Mesenchymal stem cell (in vitro differentiated cells and primary cell): ENCODE data around the gene RPL21.

Source experiments
- DNase-seq: peaks from one replicate; pipeline ENCODE4 v3.0.0-alpha.2; 2013
- H2AFZ ChIP-seq: one replicate; pipeline ENCODE4 v1.6.1; 2013; ENCODE audit warnings: low read depth, mild to moderate bottlenecking, control low read depth, inconsistent platforms, low read length, moderate library complexity
- H2AK5ac ChIP-seq: 2 replicates; pipeline ENCODE4 v1.6.1; 2013; ENCODE audit warnings: low read length, moderate library complexity, mild to moderate bottlenecking, inconsistent platforms; ENCODE audit not compliant: severe bottlenecking
- H2BK120ac ChIP-seq: one replicate; pipeline ENCODE4 v1.6.1; 2013; ENCODE audit warnings: low read depth, mild to moderate bottlenecking, inconsistent platforms, low read length, moderate library complexity
- H2BK12ac ChIP-seq, 2 experiments: one replicate each; pipeline ENCODE4 v1.6.1; 2013; ENCODE audit warnings: inconsistent platforms in 2 of 2, low read length in 2 of 2, mild to moderate bottlenecking in 2 of 2, moderate library complexity in 2 of 2, control low read depth in 1 of 2
- H2BK15ac ChIP-seq: one replicate; pipeline ENCODE4 v1.6.1; 2013; ENCODE audit warnings: mild to moderate bottlenecking, low read depth, inconsistent platforms; ENCODE audit not compliant: poor library complexity, severe bottlenecking
- H2BK5ac ChIP-seq: 2 replicates; pipeline ENCODE4 v1.6.1; 2013; ENCODE audit warnings: low read depth, mild to moderate bottlenecking, low read length, control low read depth, inconsistent platforms; ENCODE audit not compliant: poor library complexity, severe bottlenecking
- H3K14ac ChIP-seq, 2 experiments: one replicate each; pipeline ENCODE4 v1.6.1; 2013; ENCODE audit warnings: inconsistent platforms in 2 of 2, low read length in 2 of 2, control low read depth in 1 of 2, mild to moderate bottlenecking in 1 of 2, moderate library complexity in 1 of 2
- H3K18ac ChIP-seq, 2 experiments: one replicate each; pipeline ENCODE4 v1.6.1; 2013; ENCODE audit warnings: inconsistent platforms in 2 of 2, low read length in 2 of 2, control low read depth in 1 of 2, low read depth in 1 of 2, mild to moderate bottlenecking in 1 of 2
- H3K23ac ChIP-seq, 2 experiments: one replicate each; pipeline ENCODE4 v1.6.1; 2013; ENCODE audit warnings: inconsistent platforms in 2 of 2, low read length in 2 of 2, mild to moderate bottlenecking in 2 of 2, moderate library complexity in 2 of 2, control low read depth in 1 of 2
- H3K27ac ChIP-seq: 2 replicates; pipeline ENCODE4 v1.5.1; 2013; ENCODE audit warnings: mild to moderate bottlenecking, moderate library complexity, low read length, control low read depth, inconsistent platforms; ENCODE audit not compliant: poor library complexity, severe bottlenecking
- H3K27me3 ChIP-seq, 2 experiments: 2 replicates each; pipeline versions ENCODE4 v1.6.1 to v1.7.0; 2013; ENCODE audit warnings: low read length in 2 of 2, mild to moderate bottlenecking in 2 of 2, moderate library complexity in 2 of 2, control low read depth in 1 of 2, inconsistent platforms in 1 of 2; ENCODE audit not compliant: control insufficient read depth in 1 of 2, insufficient read depth in 1 of 2
- H3K36me3 ChIP-seq, 2 experiments: 2 replicates each; pipeline versions ENCODE4 v1.6.1 to v1.7.0; 2013; ENCODE audit warnings: low read length in 2 of 2, control low read depth in 1 of 2, inconsistent platforms in 1 of 2, low read depth in 1 of 2, mild to moderate bottlenecking in 1 of 2; ENCODE audit not compliant: insufficient read depth in 2 of 2, control insufficient read depth in 1 of 2
- H3K4ac ChIP-seq, 2 experiments: one replicate each; pipeline ENCODE4 v1.6.1; 2013; ENCODE audit warnings: inconsistent platforms in 2 of 2, low read length in 2 of 2, mild to moderate bottlenecking in 2 of 2, moderate library complexity in 2 of 2, control low read depth in 1 of 2, low read depth in 1 of 2
- H3K4me1 ChIP-seq: 2 replicates; pipeline ENCODE4 v1.6.1; 2013; ENCODE audit warnings: low read depth, low read length, control low read depth; ENCODE audit not compliant: control insufficient read depth, insufficient read depth
- H3K4me2 ChIP-seq: 2 replicates; pipeline ENCODE4 v1.6.1; 2013; ENCODE audit warnings: low read length, mild to moderate bottlenecking, inconsistent platforms; ENCODE audit not compliant: poor library complexity, severe bottlenecking
- H3K4me3 ChIP-seq, 2 experiments: 2 replicates each; pipeline versions ENCODE4 v1.5.1 to v1.7.0; 2013; ENCODE audit warnings: low read length in 2 of 2, mild to moderate bottlenecking in 2 of 2, control low read depth in 1 of 2, low read depth in 1 of 2; ENCODE audit not compliant: insufficient read depth in 1 of 2
- H3K79me1 ChIP-seq: replicated peaks from 2 replicates; pipeline ENCODE4 v1.6.1; 2013; ENCODE audit warnings: mild to moderate bottlenecking, control low read depth, low read length, inconsistent platforms; ENCODE audit not compliant: poor library complexity, severe bottlenecking
- H3K9ac ChIP-seq: 2 replicates; pipeline ENCODE4 v1.7.0; 2013; ENCODE audit warnings: mild to moderate bottlenecking, low read length, moderate library complexity
- H3K9me3 ChIP-seq: 2 replicates; pipeline ENCODE4 v1.7.0; 2013; ENCODE audit warnings: mild to moderate bottlenecking, low read length; ENCODE audit not compliant: control insufficient read depth
- H4K8ac ChIP-seq: one replicate; pipeline ENCODE4 v1.6.1; 2013; ENCODE audit warnings: inconsistent platforms, mild to moderate bottlenecking, low read length, moderate library complexity
- H4K91ac ChIP-seq: one replicate; pipeline ENCODE4 v1.6.1; 2013; ENCODE audit warnings: mild to moderate bottlenecking, low read length, inconsistent platforms
- WGBS: methylation state at CpG from one replicate; pipeline ENCODE4 v1.1.7; 2013; ENCODE audit warnings: mixed read lengths; 5-methylcytosine and 5-hydroxymethylcytosine counted together

RPL21 gene

DNA sequence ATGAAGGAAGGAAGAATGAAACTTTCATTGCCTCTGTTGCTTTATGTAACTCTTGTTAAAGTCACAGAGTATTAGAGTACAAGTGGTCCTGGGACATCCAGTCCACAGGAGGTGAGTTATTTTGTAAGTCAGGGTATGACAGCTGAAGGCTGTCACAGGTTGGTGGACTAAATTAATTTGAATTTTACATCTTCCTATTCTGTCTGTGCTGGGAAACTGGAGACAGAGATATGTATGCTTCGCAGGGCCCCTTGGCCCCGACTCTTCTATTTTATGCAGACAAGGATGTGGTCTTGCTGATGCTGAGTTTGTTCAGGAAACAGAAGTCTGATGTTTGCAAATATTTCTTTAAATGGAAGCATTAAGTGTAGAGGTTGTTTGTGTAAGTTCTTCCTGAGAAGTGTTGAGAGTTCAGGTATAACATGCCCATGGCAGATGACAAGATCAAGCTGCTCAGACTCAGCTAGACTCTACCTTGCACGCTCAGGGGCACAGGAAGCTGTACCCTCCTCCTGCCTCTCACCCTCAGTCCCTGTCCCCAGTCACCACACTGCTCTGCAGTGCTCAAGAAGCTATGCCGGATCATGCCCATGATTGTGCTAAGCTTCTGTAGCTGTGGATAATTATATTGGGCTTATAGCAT, 42.6 kb downstream of the RPL21 start:
- H3K27me3 ChIP-seq = peaks cover 55 to 65% of the 10 kb centered on the region in 2 experiments
- no peak overlapping the region for H3K14ac ChIP-seq
- no peak overlapping the region for H3K4me3 ChIP-seq
- 93% methylated on average over 3 of the region's 4 CpGs for WGBS
- no peak overlapping the region for H3K4ac ChIP-seq
- no peaks in the 10 kb centered on the region for H3K36me3 ChIP-seq
- H3K79me1 ChIP-seq = no peaks in the 10 kb centered on the region
- no peak for DNase-seq
- H3K27ac ChIP-seq = no peak overlapping the region
- H2BK120ac ChIP-seq = no peak overlapping the region
- H4K91ac ChIP-seq = no peak overlapping the region
- no peak overlapping the region for H3K23ac ChIP-seq
- H3K18ac ChIP-seq = no peak overlapping the region
- no peak overlapping the region for H2AK5ac ChIP-seq
- no peak overlapping the region for H3K4me2 ChIP-seq
- H2BK5ac ChIP-seq = no peak overlapping the region
- no peak overlapping the region for H2BK15ac ChIP-seq
- H3K9me3 ChIP-seq = no peaks in the 10 kb centered on the region
- no peak overlapping the region for H3K9ac ChIP-seq
- H3K4me1 ChIP-seq = no peaks in the 10 kb centered on the region
- H2BK12ac ChIP-seq = no peak overlapping the region
- H4K8ac ChIP-seq = no peak overlapping the region
- H2AFZ ChIP-seq = no peak overlapping the region

DNA sequence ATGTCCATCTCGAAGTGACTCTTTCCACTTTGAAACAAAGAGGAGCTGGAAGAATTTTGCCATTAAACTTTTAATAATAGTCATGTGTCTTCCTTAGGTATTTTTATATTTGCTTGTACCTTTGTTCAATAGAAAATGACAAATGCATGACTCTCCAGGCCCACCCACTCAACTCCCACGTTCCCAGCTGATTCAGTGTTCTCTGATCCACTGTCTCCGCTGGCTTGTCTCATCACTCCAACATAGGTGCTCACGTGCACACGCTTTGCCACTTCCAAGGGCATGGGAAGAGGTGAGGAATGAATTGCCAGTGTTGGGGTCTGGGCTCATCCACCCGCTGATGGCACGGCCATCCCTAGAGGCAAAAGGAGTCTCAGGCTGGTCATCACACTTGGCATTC, 43.7 kb downstream of the RPL21 start:
- Histone ChIP-seq H3K9me3 (no peaks in the 10 kb centered on the region), H4K91ac (no peak overlapping the region), H2AFZ (no peak overlapping the region), H3K4me1 (no peaks in the 10 kb centered on the region), H3K27me3 (peaks cover 63 to 67% of the 10 kb centered on the region in 2 experiments), H3K4me3 (no peak overlapping the region), H3K4ac (no peak overlapping the region), H2AK5ac (no peak overlapping the region), H3K18ac (no peak overlapping the region), H3K79me1 (no peaks in the 10 kb centered on the region), H3K23ac (no peak overlapping the region), H2BK12ac (no peak overlapping the region), H3K14ac (peak overlapping the region in 1 of 2 experiments; percentile 35), H2BK15ac (no peak overlapping the region), H3K27ac (no peak overlapping the region), H2BK120ac (no peak overlapping the region), H3K4me2 (no peak overlapping the region), H2BK5ac (no peak overlapping the region), H3K9ac (no peak overlapping the region), H3K36me3 (no peaks in the 10 kb centered on the region), H4K8ac (no peak overlapping the region)
- 76% methylated on average over 6 of the region's 7 CpGs for WGBS
- no peak for DNase-seq

- no peak overlapping the region for H2BK5ac ChIP-seq
- no peak overlapping the region for H2BK12ac ChIP-seq
- no peaks in the 10 kb centered on the region for H3K9me3 ChIP-seq
- no peaks in the 10 kb centered on the region for H3K36me3 ChIP-seq
- no peak overlapping the region for H2AFZ ChIP-seq
- no peak overlapping the region for H3K18ac ChIP-seq
- no peak overlapping the region for H2BK15ac ChIP-seq
- 96% methylated on average over 4 of the region's 4 CpGs for WGBS
- no peak overlapping the region for H3K4me3 ChIP-seq
- no peak overlapping the region for H2AK5ac ChIP-seq
- no peaks in the 10 kb centered on the region for H3K79me1 ChIP-seq
- H4K8ac ChIP-seq = no peak overlapping the region
- no peak overlapping the region for H3K14ac ChIP-seq
- H3K27me3 ChIP-seq = peaks cover 65 to 67% of the 10 kb centered on the region in 2 experiments
- no peak overlapping the region for H3K27ac ChIP-seq
- H2BK120ac ChIP-seq = no peak overlapping the region
- no peak overlapping the region for H4K91ac ChIP-seq
- H3K4me2 ChIP-seq = no peak overlapping the region
- no peaks in the 10 kb centered on the region for H3K4me1 ChIP-seq
- H3K23ac ChIP-seq = no peak overlapping the region
- DNase-seq = no peak
- no peak overlapping the region for H3K9ac ChIP-seq
- no peak overlapping the region for H3K4ac ChIP-seq
Observed at GRCh38 chr13:27295660-27296059, 44.3 kb downstream of the RPL21 start.

DNA sequence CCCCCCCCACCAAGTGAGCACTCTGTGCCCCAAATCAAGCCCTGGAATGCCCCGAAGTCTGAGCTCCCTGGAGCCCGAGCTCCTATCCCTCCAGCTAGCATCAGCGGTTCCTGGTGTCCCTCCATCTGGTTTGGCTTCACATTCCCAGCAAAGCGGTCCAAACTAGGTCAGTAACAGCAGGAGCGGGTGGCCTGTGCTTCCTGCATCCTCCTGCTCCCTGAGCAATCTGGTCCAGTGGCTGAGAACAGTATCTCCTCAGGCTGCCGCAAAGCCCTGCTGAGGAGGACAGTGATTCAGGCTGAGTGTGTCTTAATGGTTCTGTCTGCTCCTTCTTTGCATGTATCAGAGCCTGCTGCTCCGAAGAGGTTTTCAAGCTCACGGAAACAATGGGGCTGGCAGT, 45.1 kb downstream of the RPL21 start:
- H3K9me3 ChIP-seq = no peaks in the 10 kb centered on the region
- no peak overlapping the region for H3K4me2 ChIP-seq
- H4K91ac ChIP-seq = no peak overlapping the region
- no peak overlapping the region for H2BK12ac ChIP-seq
- no peak overlapping the region for H4K8ac ChIP-seq
- no peak overlapping the region for H2BK5ac ChIP-seq
- H2BK120ac ChIP-seq = no peak overlapping the region
- no peak overlapping the region for H3K4ac ChIP-seq
- peak overlapping the region in 1 of 2 experiments; percentile 53 for H3K14ac ChIP-seq
- H2AFZ ChIP-seq = no peak overlapping the region
- H2AK5ac ChIP-seq = no peak overlapping the region
- no peak for DNase-seq
- no peak overlapping the region for H3K18ac ChIP-seq
- no peaks in the 10 kb centered on the region for H3K79me1 ChIP-seq
- no peak overlapping the region for H3K27ac ChIP-seq
- H3K4me3 ChIP-seq = no peak overlapping the region
- WGBS = 91% methylated on average over 8 of the region's 8 CpGs
- no peaks in the 10 kb centered on the region for H3K4me1 ChIP-seq
- no peak overlapping the region for H2BK15ac ChIP-seq
- H3K9ac ChIP-seq = no peak overlapping the region
- H3K23ac ChIP-seq = no peak overlapping the region
- peaks cover 65 to 71% of the 10 kb centered on the region in 2 experiments for H3K27me3 ChIP-seq
- H3K36me3 ChIP-seq = no peaks in the 10 kb centered on the region
